ENCODE results near the gene FCN1.
"Not testable (repeated sequence)": the region's sequence is repeated elsewhere in the genome, so short reads cannot be mapped to it uniquely, and the experiment has no call there.

Gene FCN1

GRCh38 chr9:134871697-134872340 lies 45.9 kb downstream of the FCN1 start:
- peak; percentile 73 for DNase-seq (ENCODE audit: low spot score)

- no peak for DNase-seq (ENCODE audit: low spot score)
These were observed 46.7 kb downstream of the FCN1 start for GRCh38 chr9:134870746-134871662.

- DNase-seq (ENCODE audit: low spot score) = no peak
These were observed 47.4 kb downstream of the FCN1 start for GRCh38 chr9:134870301-134870694.

GRCh38 chr9:134869554-134870300 lies 48.0 kb downstream of the FCN1 start:
- DNase-seq (ENCODE audit: low spot score) = no peak

GRCh38 chr9:134868751-134869553 lies 48.8 kb downstream of the FCN1 start:
- no peak for DNase-seq (ENCODE audit: low spot score)

GRCh38 chr9:134867917-134868750 lies 49.6 kb downstream of the FCN1 start:
- no peak for DNase-seq (ENCODE audit: low spot score)

GRCh38 chr9:134864821-134865190 lies 52.9 kb downstream of the FCN1 start:
- DNase-seq (ENCODE audit: low spot score) = no peak

GRCh38 chr9:134863941-134864820 lies 53.5 kb downstream of the FCN1 start:
- DNase-seq (ENCODE audit: low spot score) = peak; percentile 79

DNA sequence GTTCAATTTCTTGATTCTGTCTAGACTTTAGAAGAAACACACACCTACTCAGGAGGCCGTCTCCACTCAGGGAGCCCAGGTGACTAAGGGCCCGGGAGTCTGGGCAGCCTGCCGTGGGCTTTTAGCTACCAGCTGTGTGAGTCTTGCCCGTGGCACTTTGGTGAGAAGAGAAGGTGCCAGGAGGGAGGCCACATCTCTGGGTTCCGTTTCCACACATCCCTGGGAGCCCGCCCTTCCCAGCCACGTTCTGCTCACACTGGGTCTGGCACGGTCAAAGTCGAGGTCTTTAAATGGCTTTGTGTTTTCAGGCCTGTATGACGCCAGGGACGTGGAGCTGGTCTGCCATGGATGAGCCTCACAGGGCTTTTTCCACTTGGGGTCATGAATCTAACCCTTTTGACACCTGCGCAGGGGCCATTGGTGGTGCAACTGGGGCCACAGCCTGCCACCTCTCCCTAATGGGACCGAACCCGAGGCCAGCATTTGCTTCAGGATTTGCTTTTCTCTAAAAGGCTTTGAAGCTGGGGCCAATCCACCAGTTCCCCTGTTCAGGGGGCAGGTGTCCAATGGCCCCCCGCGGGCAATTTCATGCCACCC lies 54.3 kb downstream of the FCN1 start:
- no peak for DNase-seq (ENCODE audit: low spot score)

GRCh38 chr9:134861595-134862334 lies 55.9 kb downstream of the FCN1 start:
- DNase-seq (ENCODE audit: low spot score) = no peak

DNA sequence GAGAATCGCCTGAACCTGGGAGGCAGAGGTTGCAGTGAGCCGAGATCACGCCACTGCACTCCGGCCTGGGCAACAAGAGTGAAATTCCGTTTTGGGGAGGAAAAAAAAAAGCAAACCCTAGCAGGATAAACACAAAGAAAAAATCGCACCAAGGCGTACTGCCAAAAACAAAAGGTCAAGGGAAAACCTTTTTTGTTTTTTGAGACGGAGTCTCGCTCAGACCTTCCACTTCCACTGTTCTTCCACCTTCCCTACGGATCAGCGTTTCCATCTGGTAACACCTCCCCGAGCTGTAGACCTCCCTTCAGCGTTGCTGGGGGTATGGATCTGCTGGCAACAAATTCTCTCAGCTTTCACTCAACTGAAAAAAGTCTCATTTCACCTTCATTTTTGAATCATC lies 57.2 kb downstream of the FCN1 start:
- DNase-seq (ENCODE audit: low spot score) = no peak

GRCh38 chr9:134858051-134858841 lies 59.5 kb downstream of the FCN1 start:
- DNase-seq (ENCODE audit: low spot score) = no peak

DNA sequence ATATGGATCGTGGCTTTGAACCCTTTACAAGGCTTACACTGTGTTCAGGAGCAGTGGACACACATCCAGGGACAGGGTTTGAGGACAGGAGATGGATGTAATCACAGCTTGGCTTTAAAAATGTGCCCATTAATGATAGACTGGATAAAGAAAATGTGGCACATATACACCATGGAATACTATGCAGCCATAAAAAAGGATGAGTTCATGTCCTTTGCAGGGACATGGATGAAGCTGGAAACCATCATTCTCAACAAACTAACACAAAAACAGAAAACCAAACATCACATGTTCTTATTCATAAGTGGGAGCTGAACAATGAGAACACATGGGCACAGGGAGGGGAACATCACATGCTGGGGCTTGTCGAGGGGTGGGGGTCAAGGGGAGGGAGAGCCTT lies 60.3 kb downstream of the FCN1 start:
- DNase-seq (ENCODE audit: low spot score) = not testable (repeated sequence)

GRCh38 chr9:134855900-134856377 lies 61.8 kb downstream of the FCN1 start:
- DNase-seq (ENCODE audit: low spot score) = no peak

Measured in hepatic stellate cell (primary cell).